GM12872 (cell line): ENCODE results near the gene ZNF747.

ENCODE experiments used
- CTCF ChIP-seq: IDR thresholded peaks from 3 replicates; pipeline ENCODE4 v1.5.1; 2011; ENCODE audit warnings: low read depth, mild to moderate bottlenecking, low read length, moderate library complexity; ENCODE audit not compliant: insufficient read depth

Gene ZNF747

GRCh38 chr16:30494709-30495108, 39.9 kb downstream of the ZNF747 start:
- no peak for TF ChIP-seq CTCF

- TF ChIP-seq CTCF = no peak
Observed at GRCh38 chr16:30493941-30494488, 40.6 kb downstream of the ZNF747 start.

GRCh38 chr16:30491744-30492308, 42.8 kb downstream of the ZNF747 start:
- no peak for TF ChIP-seq CTCF

GRCh38 chr16:30491229-30491628, 43.4 kb downstream of the ZNF747 start:
- no peak for TF ChIP-seq CTCF

GRCh38 chr16:30490210-30490609, 44.4 kb downstream of the ZNF747 start:
- no peak for TF ChIP-seq CTCF

GRCh38 chr16:30488764-30489605, 45.7 kb downstream of the ZNF747 start:
- TF ChIP-seq CTCF = no peak

GRCh38 chr16:30485818-30486436, 48.7 kb downstream of the ZNF747 start:
- TF ChIP-seq CTCF = no peak
